Body of pancreas (tissue), 4 donors: Measurements from ENCODE around the gene OTOG.

Experiments used
- CTCF ChIP-seq, 7 experiments: fragments of 450-650 bp in 4 of 7; fragments of 200-600 bp in 3 of 7; sonication (generic) in 3 of 7; IDR thresholded peaks; one replicate each; pipeline ENCODE4 v1.5.1; 2016 to 2019; ENCODE audit warnings: antibody characterized with exemption in 7 of 7
- POLR2A ChIP-seq, 3 donors: fragments of 450-650 bp; IDR thresholded peaks; one replicate each; pipeline ENCODE4 v1.6.1; 2016; ENCODE audit warnings: antibody characterized with exemption in 3 of 3, mild to moderate bottlenecking in 2 of 3

DNA sequence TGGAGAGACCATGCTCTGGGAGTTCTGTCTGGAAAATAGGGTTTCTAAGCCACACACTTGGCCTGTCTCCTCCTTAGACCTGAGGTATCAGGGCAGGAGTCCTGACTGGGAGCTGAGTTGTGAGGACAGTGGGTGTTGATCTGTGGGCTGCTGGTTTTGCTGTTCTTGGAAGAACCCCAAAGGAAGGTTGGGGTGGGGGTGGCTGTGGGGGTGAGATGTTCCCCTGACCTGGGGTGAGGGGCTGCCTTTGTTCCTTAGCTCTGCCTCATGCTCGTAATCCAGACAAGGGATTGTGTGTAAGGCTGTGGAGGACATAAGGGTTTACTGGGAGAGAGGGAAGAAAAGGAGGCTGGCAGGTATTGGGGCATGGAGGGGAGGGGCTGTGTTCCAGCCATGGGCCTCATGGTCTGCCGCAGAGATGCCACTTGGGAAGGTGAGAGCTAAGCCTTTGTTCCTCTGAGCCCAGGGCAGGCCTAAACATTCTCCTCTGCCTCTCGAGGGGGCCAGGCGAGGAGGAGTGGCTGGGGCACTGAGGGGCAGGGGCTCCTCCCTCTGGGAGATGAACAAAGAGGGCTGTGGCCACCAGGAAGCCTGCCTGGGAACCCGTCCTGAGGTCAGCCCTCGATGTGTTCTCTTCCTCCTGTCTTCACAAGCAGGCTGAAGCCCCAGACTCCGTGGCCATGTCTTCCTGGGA is 4.4 kb downstream of the OTOG start:
- no peak for TF ChIP-seq CTCF (IDR thresholded peaks at IDR 0.05)
- no peak for TF ChIP-seq POLR2A (IDR thresholded peaks at IDR 0.05)
